Panc1 (cell line): Measurements from ENCODE around the gene ACSM6.

Experiments
- CTCF ChIP-seq: fragments of 450-650 bp; IDR thresholded peaks from 2 replicates; pipeline ENCODE4 v1.5.1; 2017; ENCODE audit warnings: mild to moderate bottlenecking
- POLR2AphosphoS5 ChIP-seq: IDR thresholded peaks from 2 replicates; pipeline ENCODE4 v1.6.1; 2012; ENCODE audit warnings: mild to moderate bottlenecking, low read depth, low read length, moderate library complexity
- TF ChIP-seq, protein P1 (sequence below), 2 experiments: IDR thresholded peaks; 2 replicates each; pipeline ENCODE4 v1.6.1; 2011 to 2012; ENCODE audit warnings: low read depth in 2 of 2, control low read depth in 1 of 2, low read length in 1 of 2, mild to moderate bottlenecking in 1 of 2, moderate library complexity in 1 of 2; ENCODE audit not compliant: insufficient read depth in 1 of 2

GRCh38 chr10:95187617-95188016, 6.4 kb upstream of the ACSM6 start:
- TF ChIP-seq POLR2AphosphoS5 (no peak), CTCF (no peak)
- TF ChIP-seq, protein P1, sequence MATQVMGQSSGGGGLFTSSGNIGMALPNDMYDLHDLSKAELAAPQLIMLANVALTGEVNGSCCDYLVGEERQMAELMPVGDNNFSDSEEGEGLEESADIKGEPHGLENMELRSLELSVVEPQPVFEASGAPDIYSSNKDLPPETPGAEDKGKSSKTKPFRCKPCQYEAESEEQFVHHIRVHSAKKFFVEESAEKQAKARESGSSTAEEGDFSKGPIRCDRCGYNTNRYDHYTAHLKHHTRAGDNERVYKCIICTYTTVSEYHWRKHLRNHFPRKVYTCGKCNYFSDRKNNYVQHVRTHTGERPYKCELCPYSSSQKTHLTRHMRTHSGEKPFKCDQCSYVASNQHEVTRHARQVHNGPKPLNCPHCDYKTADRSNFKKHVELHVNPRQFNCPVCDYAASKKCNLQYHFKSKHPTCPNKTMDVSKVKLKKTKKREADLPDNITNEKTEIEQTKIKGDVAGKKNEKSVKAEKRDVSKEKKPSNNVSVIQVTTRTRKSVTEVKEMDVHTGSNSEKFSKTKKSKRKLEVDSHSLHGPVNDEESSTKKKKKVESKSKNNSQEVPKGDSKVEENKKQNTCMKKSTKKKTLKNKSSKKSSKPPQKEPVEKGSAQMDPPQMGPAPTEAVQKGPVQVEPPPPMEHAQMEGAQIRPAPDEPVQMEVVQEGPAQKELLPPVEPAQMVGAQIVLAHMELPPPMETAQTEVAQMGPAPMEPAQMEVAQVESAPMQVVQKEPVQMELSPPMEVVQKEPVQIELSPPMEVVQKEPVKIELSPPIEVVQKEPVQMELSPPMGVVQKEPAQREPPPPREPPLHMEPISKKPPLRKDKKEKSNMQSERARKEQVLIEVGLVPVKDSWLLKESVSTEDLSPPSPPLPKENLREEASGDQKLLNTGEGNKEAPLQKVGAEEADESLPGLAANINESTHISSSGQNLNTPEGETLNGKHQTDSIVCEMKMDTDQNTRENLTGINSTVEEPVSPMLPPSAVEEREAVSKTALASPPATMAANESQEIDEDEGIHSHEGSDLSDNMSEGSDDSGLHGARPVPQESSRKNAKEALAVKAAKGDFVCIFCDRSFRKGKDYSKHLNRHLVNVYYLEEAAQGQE (IDR thresholded peaks at IDR 0.05; ENCODE audit: insufficient read depth in 1 of 2, low read depth in 2 of 2, low read length in 1 of 2), result no peak
